GM18502 (cell line): Measurements from ENCODE around the gene JSRP1.

Experiments
- ATAC-seq: cut with Tn5 transposase; IDR thresholded peaks from one replicate; pipeline ENCODE4 v1.9.1; 2021; ENCODE audit warnings: mild to moderate bottlenecking; ENCODE audit not compliant: unreplicated experiment, poor library complexity

The JSRP1 gene

GRCh38 chr19:2268861-2269243, 12.6 kb upstream of the JSRP1 start:
- no peak for ATAC-seq

GRCh38 chr19:2268480-2268830, 12.2 kb upstream of the JSRP1 start:
- ATAC-seq = no peak

- peak; percentile 26 for ATAC-seq
Measured at GRCh38 chr19:2266183-2266993, 10.2 kb upstream of the JSRP1 start.

GRCh38 chr19:2261438-2262172, 5.4 kb upstream of the JSRP1 start:
- ATAC-seq = no peak

- no peak for ATAC-seq
Measured at GRCh38 chr19:2260341-2260805, 4.2 kb upstream of the JSRP1 start.

- ATAC-seq = no peak
Measured at GRCh38 chr19:2259336-2259735, 3.1 kb upstream of the JSRP1 start.

- ATAC-seq = no peak
Measured at GRCh38 chr19:2255112-2255845, 938 bp downstream of the JSRP1 start.

- no peak for ATAC-seq
Measured at GRCh38 chr19:2254064-2254872, 1.9 kb downstream of the JSRP1 start.

GRCh38 chr19:2253106-2254063, 2.8 kb downstream of the JSRP1 start:
- ATAC-seq = no peak

GRCh38 chr19:2252797-2253105, 3.5 kb downstream of the JSRP1 start:
- ATAC-seq = no peak

- no peak for ATAC-seq
Measured at GRCh38 chr19:2252055-2252796, 4.0 kb downstream of the JSRP1 start.

GRCh38 chr19:2251106-2252054, 4.8 kb downstream of the JSRP1 start:
- no peak for ATAC-seq

- ATAC-seq = no peak
Measured at GRCh38 chr19:2250766-2251105, 5.5 kb downstream of the JSRP1 start.

GRCh38 chr19:2249880-2250765, 6.1 kb downstream of the JSRP1 start:
- ATAC-seq = no peak

GRCh38 chr19:2249010-2249866, 7.0 kb downstream of the JSRP1 start, which contains the start of gene AMH:
TSS of gene AMH (plus strand) at chr19:2249323. CDS start at chr19:2249333, 10 bp downstream.
- ATAC-seq = no peak
